NCI-H446 treated with DMSO at 0.1 percent for 48 hours (cell line): ENCODE results near the gene NLRC5.
"Not testable (repeated sequence)": the region's sequence is repeated elsewhere in the genome, so short reads cannot be mapped to it uniquely, and the experiment has no call there.

Experiments
- DNase-seq: peaks from one replicate; lab custom pipeline; 2025; lab: John Stamatoyannopoulos, UW

NLRC5 gene

GRCh38 chr16:56984639-56985038 is 4.7 kb upstream of the NLRC5 start:
- DNase-seq: no peak

- peak; percentile 2 for DNase-seq
These were observed 3.9 kb upstream of the NLRC5 start for GRCh38 chr16:56985288-56985961.

- no peak for DNase-seq
These were observed 3.4 kb upstream of the NLRC5 start for GRCh38 chr16:56985962-56986360.

- DNase-seq: no peak
These were observed 3.0 kb upstream of the NLRC5 start for GRCh38 chr16:56986361-56986760.

GRCh38 chr16:56986908-56987307 is 2.4 kb upstream of the NLRC5 start:
- not testable (repeated sequence) for DNase-seq

- no peak for DNase-seq
These were observed 1.7 kb upstream of the NLRC5 start for GRCh38 chr16:56987692-56988091.

GRCh38 chr16:56988161-56988947 is 1.0 kb upstream of the NLRC5 start:
- no peak for DNase-seq

GRCh38 chr16:56989988-56990387 is 631 bp downstream of the NLRC5 start:
- DNase-seq: no peak

- no peak for DNase-seq
These were observed 1.3 kb downstream of the NLRC5 start for GRCh38 chr16:56990407-56991286.

- not testable (repeated sequence) for DNase-seq
These were observed 3.1 kb downstream of the NLRC5 start for GRCh38 chr16:56992431-56992830.

GRCh38 chr16:56993204-56993603 is 3.8 kb downstream of the NLRC5 start:
- DNase-seq: no peak

GRCh38 chr16:56994311-56994710 is 5.0 kb downstream of the NLRC5 start:
- DNase-seq: no peak

- DNase-seq: no peak
These were observed 5.9 kb downstream of the NLRC5 start for GRCh38 chr16:56995136-56995805.

GRCh38 chr16:56997264-56997663 is 7.9 kb downstream of the NLRC5 start:
- DNase-seq: no peak

- no peak for DNase-seq
These were observed 8.6 kb downstream of the NLRC5 start for GRCh38 chr16:56997931-56998330.

GRCh38 chr16:56998352-56998751 is 9.0 kb downstream of the NLRC5 start:
- DNase-seq: no peak

GRCh38 chr16:56998861-56999260 is 9.5 kb downstream of the NLRC5 start:
- no peak for DNase-seq

- DNase-seq: no peak
These were observed 10.3 kb downstream of the NLRC5 start for GRCh38 chr16:56999409-57000270.

GRCh38 chr16:57000271-57001025 is 11.1 kb downstream of the NLRC5 start:
- DNase-seq: no peak

- no peak for DNase-seq
These were observed 11.8 kb downstream of the NLRC5 start for GRCh38 chr16:57001026-57001679.
